SH-SY5Y (cell line): ENCODE data around the gene SORCS1.

Experiments used
- GATA2 ChIP-seq: IDR thresholded peaks from 2 replicates; pipeline ENCODE4 v1.6.1; 2011; ENCODE audit warnings: mild to moderate bottlenecking, low read depth, low read length
- GATA3 ChIP-seq: IDR thresholded peaks from 2 replicates; pipeline ENCODE4 v1.6.1; 2011; ENCODE audit warnings: low read depth, mild to moderate bottlenecking, low read length, moderate library complexity

- TF ChIP-seq GATA2 (no peak), GATA3 (no peak)
Measured at GRCh38 chr10:107072028-107072427, 92.5 kb downstream of the SORCS1 start.
